A673 (cell line): ENCODE data around the gene TNFAIP8L3. TPM values are rescaled to one million over a fixed set of nuclear protein-coding genes. Genes with fewer than 3 reads are reported as not detected.

ENCODE experiments used
- BruUV-seq: library from RNA; stranded (reverse); fragments of 400-500 nt; replicated peaks from 2 replicates; lab custom pipeline; 2021; lab: Mats Ljungman, UMichigan
- CTCF ChIA-PET: fragments of 300-600 bp; sonication (Branson Sonifier 250); formaldehyde crosslinking; loops from one replicate; lab custom pipeline; 2022; ENCODE audit warnings: antibody characterized with exemption; lab: Charles Lee
- POLR2A ChIA-PET: fragments of 300-600 bp; sonication (Branson Sonifier 250); formaldehyde crosslinking; loops from one replicate; lab custom pipeline; 2022; ENCODE audit warnings: antibody characterized with exemption; ENCODE audit not compliant: low non-redundant PET; lab: Charles Lee
- DNase-seq: peaks from one replicate; pipeline ENCODE4 v3.0.0-alpha.2; 2015; ENCODE audit warnings: low spot score
- H3K27ac ChIP-seq: fragments of 200-600 bp; sonication (generic); 2 replicates; pipeline ENCODE4 v1.5.1; 2016; ENCODE audit warnings: mixed run types, low read depth, mild to moderate bottlenecking, mixed read lengths, antibody characterized with exemption, low read length; ENCODE audit not compliant: poor library complexity, severe bottlenecking
- H3K27me3 ChIP-seq: fragments of 200-600 bp; sonication (generic); replicated peaks from 2 replicates; pipeline ENCODE4 v1.6.1; 2017; ENCODE audit warnings: mixed run types, low read depth, mild to moderate bottlenecking, mixed read lengths, antibody characterized with exemption, low read length; ENCODE audit not compliant: insufficient read depth, poor library complexity
- H3K36me3 ChIP-seq: fragments of 200-600 bp; sonication (generic); 2 replicates; pipeline ENCODE4 v1.6.1; 2016; ENCODE audit warnings: mixed run types, mild to moderate bottlenecking, mixed read lengths, antibody characterized with exemption, low read length; ENCODE audit not compliant: insufficient read depth, poor library complexity, severe bottlenecking
- H3K4me1 ChIP-seq: fragments of 200-600 bp; sonication (generic); 2 replicates; pipeline ENCODE4 v1.6.1; 2017; ENCODE audit warnings: mixed run types, mild to moderate bottlenecking, mixed read lengths, antibody characterized with exemption, low read length; ENCODE audit not compliant: insufficient read depth, poor library complexity, severe bottlenecking
- H3K4me3 ChIP-seq: fragments of 200-600 bp; sonication (generic); 2 replicates; pipeline ENCODE4 v1.5.1; 2016; ENCODE audit warnings: low read depth, mixed run types, mild to moderate bottlenecking, mixed read lengths, low read length; ENCODE audit not compliant: poor library complexity, severe bottlenecking
- H3K9me3 ChIP-seq: fragments of 200-600 bp; sonication (generic); 2 replicates; pipeline ENCODE4 v1.6.1; 2016; ENCODE audit warnings: mixed run types, low read depth, mild to moderate bottlenecking, mixed read lengths, antibody characterized with exemption, low read length; ENCODE audit not compliant: poor library complexity, severe bottlenecking
- CTCF ChIP-seq: fragments of 300-800, 200-600 bp; sonication (generic); conservative IDR thresholded peaks from 2 replicates; pipeline ENCODE4 v1.5.1; 2017; ENCODE audit warnings: low read depth, mild to moderate bottlenecking, antibody characterized with exemption, low read length, moderate library complexity, mixed read lengths
- EZH2 ChIP-seq: fragments of 200-600 bp; sonication (generic); IDR thresholded peaks from 2 replicates; pipeline ENCODE4 v1.6.1; 2017; ENCODE audit warnings: borderline replicate concordance, low read depth, mild to moderate bottlenecking, mixed read lengths, antibody characterized with exemption, low read length; ENCODE audit not compliant: poor library complexity, severe bottlenecking
- intact Hi-C: fragments of 100-400 bp; cut with micrococcal nuclease; formaldehyde crosslinking; loops from one replicate; pipeline ENCODE4 v1.10.0; 2022; ENCODE audit not compliant: unreplicated experiment
- total RNA-seq: library from RNA; stranded (reverse); gene quantifications from 2 replicates; pipeline ENCODE4 v1.2.3, GENCODE V29; 2021

Gene TNFAIP8L3
- total RNA-seq, 1 experiment from 2014 or later, result 0.15 TPM

- no peak overlapping the region for H3K4me3 ChIP-seq
- peaks cover 69% of the 10 kb centered on the region for H3K27me3 ChIP-seq
- TF ChIP-seq EZH2, result no peak
- TF ChIP-seq CTCF, result no peak
- no peaks in the 10 kb centered on the region for H3K36me3 ChIP-seq
- H3K27ac ChIP-seq, result no peak overlapping the region
- no peak for DNase-seq
- BruUV-seq, result no TSS peak
- H3K4me1 ChIP-seq, result no peaks in the 10 kb centered on the region
- ChIA-PET CTCF (no interaction called here), POLR2A (no interaction called here)
- intact Hi-C loops, result no loop called here
- no peaks in the 10 kb centered on the region for H3K9me3 ChIP-seq
Observed at GRCh38 chr15:51089699-51090453, 4.8 kb downstream of the TNFAIP8L3 start.

GRCh38 chr15:51089041-51089440, 5.7 kb downstream of the TNFAIP8L3 start:
- intact Hi-C loops, result no loop called here
- no peaks in the 10 kb centered on the region for H3K36me3 ChIP-seq
- no peak overlapping the region for H3K27ac ChIP-seq
- BruUV-seq, result no TSS peak
- DNase-seq, result no peak
- TF ChIP-seq EZH2 (no peak), CTCF (no peak)
- no peak overlapping the region for H3K4me3 ChIP-seq
- no peaks in the 10 kb centered on the region for H3K4me1 ChIP-seq
- no peaks in the 10 kb centered on the region for H3K9me3 ChIP-seq
- peaks cover 62% of the 10 kb centered on the region for H3K27me3 ChIP-seq
- POLR2A ChIA-PET, result no interaction called here
- CTCF ChIA-PET, result no interaction called here

DNA sequence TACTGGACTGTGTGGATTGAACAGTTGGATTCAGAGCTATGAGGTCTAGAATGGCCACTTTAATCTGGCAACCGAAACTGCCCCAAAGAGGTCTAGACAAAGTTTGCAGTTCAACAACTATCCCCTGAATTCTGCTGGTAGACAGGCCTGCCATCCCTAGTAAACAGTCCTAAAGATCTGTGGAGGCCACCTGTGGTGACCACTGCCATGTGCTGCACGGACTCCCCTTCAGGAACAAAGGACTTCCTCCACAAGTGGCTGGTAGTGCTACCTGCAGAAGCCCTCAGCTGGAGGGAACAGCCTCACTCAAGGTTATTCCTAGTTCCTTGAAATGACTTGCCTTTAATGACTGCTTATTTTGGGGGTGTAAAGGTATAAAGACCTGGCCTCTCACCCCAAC, 6.1 kb downstream of the TNFAIP8L3 start:
- intact Hi-C loops, result no loop called here
- no peaks in the 10 kb centered on the region for H3K4me1 ChIP-seq
- no peak overlapping the region for H3K4me3 ChIP-seq
- no TSS peak for BruUV-seq
- H3K9me3 ChIP-seq, result no peaks in the 10 kb centered on the region
- no peak for DNase-seq
- ChIA-PET CTCF (no interaction called here), POLR2A (no interaction called here)
- peaks cover 58% of the 10 kb centered on the region for H3K27me3 ChIP-seq
- no peaks in the 10 kb centered on the region for H3K36me3 ChIP-seq
- no peak overlapping the region for H3K27ac ChIP-seq
- TF ChIP-seq CTCF (no peak), EZH2 (no peak)
